HTERT RPE-1 (cell line): ENCODE data around the gene ELL2.

Experiments used
- in situ Hi-C: fragments of 300-500 bp; cut with MboI; formaldehyde crosslinking; loops from 4 replicates; pipeline ENCODE4 v1.14.3; 2020; ENCODE audit warnings: low sequenced_read_pairs

ELL2 gene

GRCh38 chr5:95956900-95957293 is 4.8 kb downstream of the ELL2 start:
- in situ Hi-C loops, result no loop called here

- in situ Hi-C loops, result no loop called here
Measured at GRCh38 chr5:95956021-95956899, 5.4 kb downstream of the ELL2 start.

GRCh38 chr5:95954716-95955115 is 6.9 kb downstream of the ELL2 start:
- in situ Hi-C loops, result no loop called here

- in situ Hi-C loops, result no loop called here
Measured at GRCh38 chr5:95953021-95953702, 8.5 kb downstream of the ELL2 start.

- in situ Hi-C loops, result no loop called here
Measured at GRCh38 chr5:95951916-95952315, 9.7 kb downstream of the ELL2 start.

- in situ Hi-C loops, result no loop called here
Measured at GRCh38 chr5:95949810-95950209, 11.8 kb downstream of the ELL2 start.

- in situ Hi-C loops, result no loop called here
Measured at GRCh38 chr5:95948631-95949030, 13.0 kb downstream of the ELL2 start.

- in situ Hi-C loops, result no loop called here
Measured at GRCh38 chr5:95946451-95946850, 15.2 kb downstream of the ELL2 start.

GRCh38 chr5:95942968-95943367 is 18.7 kb downstream of the ELL2 start:
- in situ Hi-C loops, result no loop called here

- in situ Hi-C loops, result no loop called here
Measured at GRCh38 chr5:95942414-95942813, 19.2 kb downstream of the ELL2 start.

GRCh38 chr5:95941756-95942155 is 19.9 kb downstream of the ELL2 start:
- in situ Hi-C loops, result no loop called here

GRCh38 chr5:95940758-95941682 is 20.6 kb downstream of the ELL2 start:
- in situ Hi-C loops, result no loop called here

- in situ Hi-C loops, result no loop called here
Measured at GRCh38 chr5:95939465-95939864, 22.2 kb downstream of the ELL2 start.

GRCh38 chr5:95938766-95939165 is 22.9 kb downstream of the ELL2 start:
- in situ Hi-C loops, result no loop called here

- in situ Hi-C loops, result no loop called here
Measured at GRCh38 chr5:95938347-95938746, 23.3 kb downstream of the ELL2 start.

GRCh38 chr5:95937607-95938152 is 24.0 kb downstream of the ELL2 start:
- in situ Hi-C loops, result no loop called here

GRCh38 chr5:95936812-95937397 is 24.7 kb downstream of the ELL2 start:
- in situ Hi-C loops, result no loop called here

- in situ Hi-C loops, result no loop called here
Measured at GRCh38 chr5:95935553-95936100, 26.0 kb downstream of the ELL2 start.

- in situ Hi-C loops, result no loop called here
Measured at GRCh38 chr5:95934207-95934804, 27.3 kb downstream of the ELL2 start.

- in situ Hi-C loops, result no loop called here
Measured at GRCh38 chr5:95932941-95933340, 28.7 kb downstream of the ELL2 start.
